ENCODE data around the gene CPNE2.

The CPNE2 gene

GRCh38 chr16:57192720-57193486 is 100.5 kb downstream of the CPNE2 start:
- Histone ChIP-seq H3K4me3 (ENCODE audit: low read depth, low read length) (no peak overlapping the region), H3K9ac (no peak overlapping the region), H3K4me2 (ENCODE audit: low read length) (no peak overlapping the region), H3K79me2 (peaks cover 49% of the 10 kb centered on the region), H2AFZ (no peak overlapping the region), H3K36me3 (ENCODE audit: control insufficient read depth, insufficient read depth, low read length) (no peaks in the 10 kb centered on the region), H3K27ac (no peak overlapping the region), H3K27me3 (ENCODE audit: control insufficient read depth, insufficient read depth, low read length) (no peaks in the 10 kb centered on the region), H3K9me3 (ENCODE audit: control insufficient read depth, low read length) (no peaks in the 10 kb centered on the region), H3K4me1 (peaks cover 3% of the 10 kb centered on the region)
- TF ChIP-seq CTCF (IDR thresholded peaks at IDR 0.05), result no peak

GRCh38 chr16:57194512-57194911 is 102.1 kb downstream of the CPNE2 start:
- Histone ChIP-seq H3K4me3 (ENCODE audit: low read depth, low read length) (no peak overlapping the region), H3K9me3 (ENCODE audit: control insufficient read depth, low read length) (no peaks in the 10 kb centered on the region), H3K36me3 (ENCODE audit: control insufficient read depth, insufficient read depth, low read length) (no peaks in the 10 kb centered on the region), H3K9ac (no peak overlapping the region), H2AFZ (no peak overlapping the region), H3K27me3 (ENCODE audit: control insufficient read depth, insufficient read depth, low read length) (no peaks in the 10 kb centered on the region), H3K4me1 (peaks cover 2% of the 10 kb centered on the region), H3K4me2 (ENCODE audit: low read length) (no peak overlapping the region), H3K27ac (no peak overlapping the region), H3K79me2 (peaks cover 46% of the 10 kb centered on the region)
- TF ChIP-seq CTCF (IDR thresholded peaks at IDR 0.05), result no peak

GRCh38 chr16:57196286-57196685 is 103.9 kb downstream of the CPNE2 start:
- Histone ChIP-seq H3K36me3 (ENCODE audit: control insufficient read depth, insufficient read depth, low read length) (no peaks in the 10 kb centered on the region), H2AFZ (no peak overlapping the region), H3K4me2 (ENCODE audit: low read length) (no peak overlapping the region), H3K4me3 (ENCODE audit: low read depth, low read length) (no peak overlapping the region), H3K27me3 (ENCODE audit: control insufficient read depth, insufficient read depth, low read length) (no peaks in the 10 kb centered on the region), H3K4me1 (no peaks in the 10 kb centered on the region), H3K79me2 (peaks cover 30% of the 10 kb centered on the region), H3K9me3 (ENCODE audit: control insufficient read depth, low read length) (no peaks in the 10 kb centered on the region), H3K9ac (no peak overlapping the region), H3K27ac (no peak overlapping the region)
- no peak for TF ChIP-seq CTCF (IDR thresholded peaks at IDR 0.05)

GRCh38 chr16:57196753-57197152 is 104.4 kb downstream of the CPNE2 start:
- no peak overlapping the region for H2AFZ ChIP-seq
- TF ChIP-seq CTCF (IDR thresholded peaks at IDR 0.05), result no peak
- H3K4me3 ChIP-seq (ENCODE audit: low read depth, low read length), result no peak overlapping the region
- H3K36me3 ChIP-seq (ENCODE audit: control insufficient read depth, insufficient read depth, low read length), result no peaks in the 10 kb centered on the region
- no peak overlapping the region for H3K9ac ChIP-seq
- H3K27me3 ChIP-seq (ENCODE audit: control insufficient read depth, insufficient read depth, low read length), result no peaks in the 10 kb centered on the region
- H3K4me1 ChIP-seq, result no peaks in the 10 kb centered on the region
- no peak overlapping the region for H3K4me2 ChIP-seq (ENCODE audit: low read length)
- H3K27ac ChIP-seq, result no peak overlapping the region
- peaks cover 29% of the 10 kb centered on the region for H3K79me2 ChIP-seq
- no peaks in the 10 kb centered on the region for H3K9me3 ChIP-seq (ENCODE audit: control insufficient read depth, low read length)

Measured in parathyroid adenoma (tissue), 2 donors.